ENCODE data around the gene LRRC14B.

LRRC14B gene

GRCh38 chr5:190366-191035, 794 bp upstream of the LRRC14B start:
- H3K4me2 ChIP-seq (ENCODE audit: low read length): no peak overlapping the region
- no peak overlapping the region for H3K4me3 ChIP-seq (ENCODE audit: low read depth, low read length)
- no peak overlapping the region for H2AFZ ChIP-seq (ENCODE audit: insufficient read depth, low read length, poor library complexity)
- no peak overlapping the region for H2BK120ac ChIP-seq (ENCODE audit: insufficient read depth, low read length, poor library complexity)
- H3K27ac ChIP-seq (ENCODE audit: low read depth, low read length): no peak overlapping the region
- H2BK5ac ChIP-seq (ENCODE audit: low read depth, low read length, poor library complexity): no peak overlapping the region
- no peak overlapping the region for H3K9ac ChIP-seq (ENCODE audit: low read length)
- no peaks in the 10 kb centered on the region for H3K79me2 ChIP-seq (ENCODE audit: control insufficient read depth, insufficient read depth, low read length, poor library complexity)
- no peak overlapping the region for H2AK5ac ChIP-seq (ENCODE audit: low read length)
- H3K23ac ChIP-seq (ENCODE audit: low read length): no peak overlapping the region
- no peak overlapping the region for H3K14ac ChIP-seq (ENCODE audit: low read length)
- H4K12ac ChIP-seq (ENCODE audit: low read depth, low read length): no peak overlapping the region
- H3K4ac ChIP-seq (ENCODE audit: low read depth, low read length): no peak overlapping the region
- H2BK12ac ChIP-seq (ENCODE audit: low read length): no peak overlapping the region
- peaks cover 6 to 12% of the 10 kb centered on the region in 2 experiments for H3K4me1 ChIP-seq (ENCODE audit: control insufficient read depth in 1 of 2, insufficient read depth in 2 of 2, low read length in 2 of 2)
- H3K79me1 ChIP-seq (ENCODE audit: low read length): peaks cover 2% of the 10 kb centered on the region
- no peaks in the 10 kb centered on the region for H3K27me3 ChIP-seq (ENCODE audit: insufficient read depth, low read length)
- WGBS (ENCODE audit: extremely low coverage, insufficient coverage, insufficient read length): no CpG with 5 or more reads among the region's 16 CpGs
- H4K91ac ChIP-seq (ENCODE audit: low read depth, low read length): no peak overlapping the region
- DNase-seq: no peak
- H3K36me3 ChIP-seq (ENCODE audit: control insufficient read depth in 1 of 2, insufficient read depth in 2 of 2, low read length in 2 of 2): peaks cover 8 to 11% of the 10 kb centered on the region in 2 experiments
- H4K8ac ChIP-seq (ENCODE audit: low read depth, low read length): no peak overlapping the region
- no peaks in the 10 kb centered on the region for H3K9me3 ChIP-seq (ENCODE audit: insufficient read depth, low read depth, low read length)
- no peak overlapping the region for H3K18ac ChIP-seq (ENCODE audit: low read length)

GRCh38 chr5:191949-192690, 825 bp downstream of the LRRC14B start:
- H2AFZ ChIP-seq (ENCODE audit: insufficient read depth, low read length, poor library complexity): no peak overlapping the region
- no peak overlapping the region for H2BK5ac ChIP-seq (ENCODE audit: low read depth, low read length, poor library complexity)
- no peak overlapping the region for H3K27ac ChIP-seq (ENCODE audit: low read depth, low read length)
- no peak overlapping the region for H4K8ac ChIP-seq (ENCODE audit: low read depth, low read length)
- no peaks in the 10 kb centered on the region for H3K27me3 ChIP-seq (ENCODE audit: insufficient read depth, low read length)
- H4K12ac ChIP-seq (ENCODE audit: low read depth, low read length): no peak overlapping the region
- H3K4me3 ChIP-seq (ENCODE audit: low read depth, low read length): no peak overlapping the region
- no peak overlapping the region for H2BK120ac ChIP-seq (ENCODE audit: insufficient read depth, low read length, poor library complexity)
- H2AK5ac ChIP-seq (ENCODE audit: low read length): no peak overlapping the region
- no peaks in the 10 kb centered on the region for H3K79me1 ChIP-seq (ENCODE audit: low read length)
- H3K23ac ChIP-seq (ENCODE audit: low read length): no peak overlapping the region
- no CpG with 5 or more reads among the region's 46 CpGs for WGBS (ENCODE audit: extremely low coverage, insufficient coverage, insufficient read length)
- no peak overlapping the region for H3K9ac ChIP-seq (ENCODE audit: low read length)
- H3K18ac ChIP-seq (ENCODE audit: low read length): no peak overlapping the region
- H3K14ac ChIP-seq (ENCODE audit: low read length): no peak overlapping the region
- no peak overlapping the region for H4K91ac ChIP-seq (ENCODE audit: low read depth, low read length)
- no peak overlapping the region for H3K4me2 ChIP-seq (ENCODE audit: low read length)
- H3K4ac ChIP-seq (ENCODE audit: low read depth, low read length): no peak overlapping the region
- no peak overlapping the region for H2BK12ac ChIP-seq (ENCODE audit: low read length)
- no peaks in the 10 kb centered on the region for H3K9me3 ChIP-seq (ENCODE audit: insufficient read depth, low read depth, low read length)
- H3K4me1 ChIP-seq (ENCODE audit: control insufficient read depth in 1 of 2, insufficient read depth in 2 of 2, low read length in 2 of 2): peaks cover 0 to 8% of the 10 kb centered on the region in 2 experiments
- DNase-seq: no peak
- H3K36me3 ChIP-seq (ENCODE audit: control insufficient read depth in 1 of 2, insufficient read depth in 2 of 2, low read length in 2 of 2): peaks cover 0 to 2% of the 10 kb centered on the region in 2 experiments
- no peaks in the 10 kb centered on the region for H3K79me2 ChIP-seq (ENCODE audit: control insufficient read depth, insufficient read depth, low read length, poor library complexity)

GRCh38 chr5:192691-192969, 1.3 kb downstream of the LRRC14B start:
- WGBS (ENCODE audit: extremely low coverage, insufficient coverage, insufficient read length): no CpG with 5 or more reads among the region's 9 CpGs
- H4K8ac ChIP-seq (ENCODE audit: low read depth, low read length): no peak overlapping the region

GRCh38 chr5:192970-193831, 1.9 kb downstream of the LRRC14B start:
- no peaks in the 10 kb centered on the region for H3K79me1 ChIP-seq (ENCODE audit: low read length)
- no peaks in the 10 kb centered on the region for H3K36me3 ChIP-seq (ENCODE audit: control insufficient read depth in 1 of 2, insufficient read depth in 2 of 2, low read length in 2 of 2)
- H3K79me2 ChIP-seq (ENCODE audit: control insufficient read depth, insufficient read depth, low read length, poor library complexity): no peaks in the 10 kb centered on the region
- H3K4me2 ChIP-seq (ENCODE audit: low read length): no peak overlapping the region
- no peak overlapping the region for H3K14ac ChIP-seq (ENCODE audit: low read length)
- H3K27ac ChIP-seq (ENCODE audit: low read depth, low read length): no peak overlapping the region
- no peaks in the 10 kb centered on the region for H3K27me3 ChIP-seq (ENCODE audit: insufficient read depth, low read length)
- H3K23ac ChIP-seq (ENCODE audit: low read length): no peak overlapping the region
- no peak overlapping the region for H2BK12ac ChIP-seq (ENCODE audit: low read length)
- no peak overlapping the region for H3K4me3 ChIP-seq (ENCODE audit: low read depth, low read length)
- H4K91ac ChIP-seq (ENCODE audit: low read depth, low read length): no peak overlapping the region
- no peak overlapping the region for H3K9ac ChIP-seq (ENCODE audit: low read length)
- no peak overlapping the region for H4K8ac ChIP-seq (ENCODE audit: low read depth, low read length)
- no peak for DNase-seq
- H3K18ac ChIP-seq (ENCODE audit: low read length): no peak overlapping the region
- no peak overlapping the region for H2AK5ac ChIP-seq (ENCODE audit: low read length)
- no peak overlapping the region for H4K12ac ChIP-seq (ENCODE audit: low read depth, low read length)
- no peak overlapping the region for H3K4ac ChIP-seq (ENCODE audit: low read depth, low read length)
- no CpG with 5 or more reads among the region's 17 CpGs for WGBS (ENCODE audit: extremely low coverage, insufficient coverage, insufficient read length)
- H3K4me1 ChIP-seq (ENCODE audit: control insufficient read depth in 1 of 2, insufficient read depth in 2 of 2, low read length in 2 of 2): peaks cover 0 to 1% of the 10 kb centered on the region in 2 experiments
- H3K9me3 ChIP-seq (ENCODE audit: insufficient read depth, low read depth, low read length): no peaks in the 10 kb centered on the region
- H2AFZ ChIP-seq (ENCODE audit: insufficient read depth, low read length, poor library complexity): no peak overlapping the region
- no peak overlapping the region for H2BK5ac ChIP-seq (ENCODE audit: low read depth, low read length, poor library complexity)
- no peak overlapping the region for H2BK120ac ChIP-seq (ENCODE audit: insufficient read depth, low read length, poor library complexity)

More at GRCh38 chr5:192691-192969, 1.3 kb downstream of the LRRC14B start:
- no peaks in the 10 kb centered on the region for H3K36me3 ChIP-seq (ENCODE audit: control insufficient read depth in 1 of 2, insufficient read depth in 2 of 2, low read length in 2 of 2)
- no peak overlapping the region for H2AFZ ChIP-seq (ENCODE audit: insufficient read depth, low read length, poor library complexity)
- no peaks in the 10 kb centered on the region for H3K79me1 ChIP-seq (ENCODE audit: low read length)
- H2BK120ac ChIP-seq (ENCODE audit: insufficient read depth, low read length, poor library complexity): no peak overlapping the region
- no peaks in the 10 kb centered on the region for H3K27me3 ChIP-seq (ENCODE audit: insufficient read depth, low read length)
- no peak overlapping the region for H3K4ac ChIP-seq (ENCODE audit: low read depth, low read length)
- H3K14ac ChIP-seq (ENCODE audit: low read length): no peak overlapping the region
- no peak overlapping the region for H4K91ac ChIP-seq (ENCODE audit: low read depth, low read length)
- no peak overlapping the region for H3K4me3 ChIP-seq (ENCODE audit: low read depth, low read length)
- H3K9ac ChIP-seq (ENCODE audit: low read length): no peak overlapping the region
- H3K23ac ChIP-seq (ENCODE audit: low read length): no peak overlapping the region
- H3K27ac ChIP-seq (ENCODE audit: low read depth, low read length): no peak overlapping the region
- H3K4me1 ChIP-seq (ENCODE audit: control insufficient read depth in 1 of 2, insufficient read depth in 2 of 2, low read length in 2 of 2): peaks cover 0 to 7% of the 10 kb centered on the region in 2 experiments
- no peak overlapping the region for H2AK5ac ChIP-seq (ENCODE audit: low read length)
- H4K12ac ChIP-seq (ENCODE audit: low read depth, low read length): no peak overlapping the region
- H3K79me2 ChIP-seq (ENCODE audit: control insufficient read depth, insufficient read depth, low read length, poor library complexity): no peaks in the 10 kb centered on the region
- no peak overlapping the region for H3K4me2 ChIP-seq (ENCODE audit: low read length)
- no peak overlapping the region for H3K18ac ChIP-seq (ENCODE audit: low read length)
- no peaks in the 10 kb centered on the region for H3K9me3 ChIP-seq (ENCODE audit: insufficient read depth, low read depth, low read length)
- H2BK12ac ChIP-seq (ENCODE audit: low read length): no peak overlapping the region
- DNase-seq: no peak
- H2BK5ac ChIP-seq (ENCODE audit: low read depth, low read length, poor library complexity): no peak overlapping the region

Measured in trophoblast cell (in vitro differentiated cells and primary cell).